ENCODE results near the gene IFT20.

IFT20 gene

GRCh38 chr17:28371245-28372202 is 36.3 kb upstream of the IFT20 start, which contains the start of gene SARM1:
Gene SARM1 (plus strand): TSS chr17:28371694. CDS start chr17:28372033, 339 bp downstream.
- peak; percentile 92 for ATAC-seq
- TF ChIP-seq CREB5 (CRISPR knock-in tag; IDR thresholded peaks at IDR 0.05; ENCODE audit: low read depth), result no peak

DNA sequence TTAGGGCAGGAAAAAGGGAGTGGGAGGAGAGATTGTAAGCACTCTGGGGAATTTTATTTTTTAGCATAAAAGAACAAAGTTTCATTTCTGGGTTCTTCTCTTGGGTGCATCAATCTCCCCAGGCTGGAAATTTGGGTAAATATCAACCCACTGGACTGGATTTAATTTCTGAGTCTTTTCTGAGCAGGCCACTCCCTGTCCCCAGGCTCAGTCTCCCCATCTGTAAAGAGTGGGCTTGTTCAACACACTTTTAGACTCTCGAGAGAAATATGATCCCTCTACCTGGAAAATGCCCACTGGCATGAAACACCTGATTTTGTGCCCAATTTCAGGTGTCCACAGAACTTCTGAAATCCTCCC is 35.5 kb upstream of the IFT20 start:
- ATAC-seq, result no peak
- TF ChIP-seq ESRRG (CRISPR knock-in tag; IDR thresholded peaks at IDR 0.05), result no peak
- TF ChIP-seq CSDC2 (CRISPR knock-in tag; IDR thresholded peaks at IDR 0.05), result no peak
- TF ChIP-seq, protein P1, sequence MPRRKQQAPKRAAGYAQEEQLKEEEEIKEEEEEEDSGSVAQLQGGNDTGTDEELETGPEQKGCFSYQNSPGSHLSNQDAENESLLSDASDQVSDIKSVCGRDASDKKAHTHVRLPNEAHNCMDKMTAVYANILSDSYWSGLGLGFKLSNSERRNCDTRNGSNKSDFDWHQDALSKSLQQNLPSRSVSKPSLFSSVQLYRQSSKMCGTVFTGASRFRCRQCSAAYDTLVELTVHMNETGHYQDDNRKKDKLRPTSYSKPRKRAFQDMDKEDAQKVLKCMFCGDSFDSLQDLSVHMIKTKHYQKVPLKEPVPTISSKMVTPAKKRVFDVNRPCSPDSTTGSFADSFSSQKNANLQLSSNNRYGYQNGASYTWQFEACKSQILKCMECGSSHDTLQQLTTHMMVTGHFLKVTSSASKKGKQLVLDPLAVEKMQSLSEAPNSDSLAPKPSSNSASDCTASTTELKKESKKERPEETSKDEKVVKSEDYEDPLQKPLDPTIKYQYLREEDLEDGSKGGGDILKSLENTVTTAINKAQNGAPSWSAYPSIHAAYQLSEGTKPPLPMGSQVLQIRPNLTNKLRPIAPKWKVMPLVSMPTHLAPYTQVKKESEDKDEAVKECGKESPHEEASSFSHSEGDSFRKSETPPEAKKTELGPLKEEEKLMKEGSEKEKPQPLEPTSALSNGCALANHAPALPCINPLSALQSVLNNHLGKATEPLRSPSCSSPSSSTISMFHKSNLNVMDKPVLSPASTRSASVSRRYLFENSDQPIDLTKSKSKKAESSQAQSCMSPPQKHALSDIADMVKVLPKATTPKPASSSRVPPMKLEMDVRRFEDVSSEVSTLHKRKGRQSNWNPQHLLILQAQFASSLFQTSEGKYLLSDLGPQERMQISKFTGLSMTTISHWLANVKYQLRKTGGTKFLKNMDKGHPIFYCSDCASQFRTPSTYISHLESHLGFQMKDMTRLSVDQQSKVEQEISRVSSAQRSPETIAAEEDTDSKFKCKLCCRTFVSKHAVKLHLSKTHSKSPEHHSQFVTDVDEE (CRISPR knock-in tag; IDR thresholded peaks at IDR 0.05), result no peak
- TF ChIP-seq ZFP30 (CRISPR knock-in tag; IDR thresholded peaks at IDR 0.05), result no peak
- no peak for TF ChIP-seq TCF4 (CRISPR knock-in tag; IDR thresholded peaks at IDR 0.05; ENCODE audit: borderline replicate concordance)
- TF ChIP-seq BACH2 (CRISPR knock-in tag; IDR thresholded peaks at IDR 0.05; ENCODE audit: borderline replicate concordance), result no peak
- TF ChIP-seq ZNF8 (CRISPR knock-in tag; IDR thresholded peaks at IDR 0.05), result no peak
- no peak for TF ChIP-seq ZNF70 (CRISPR knock-in tag; IDR thresholded peaks at IDR 0.05)
- no peak for TF ChIP-seq ZC3H10 (CRISPR knock-in tag; IDR thresholded peaks at IDR 0.05)
- TF ChIP-seq, protein P2, sequence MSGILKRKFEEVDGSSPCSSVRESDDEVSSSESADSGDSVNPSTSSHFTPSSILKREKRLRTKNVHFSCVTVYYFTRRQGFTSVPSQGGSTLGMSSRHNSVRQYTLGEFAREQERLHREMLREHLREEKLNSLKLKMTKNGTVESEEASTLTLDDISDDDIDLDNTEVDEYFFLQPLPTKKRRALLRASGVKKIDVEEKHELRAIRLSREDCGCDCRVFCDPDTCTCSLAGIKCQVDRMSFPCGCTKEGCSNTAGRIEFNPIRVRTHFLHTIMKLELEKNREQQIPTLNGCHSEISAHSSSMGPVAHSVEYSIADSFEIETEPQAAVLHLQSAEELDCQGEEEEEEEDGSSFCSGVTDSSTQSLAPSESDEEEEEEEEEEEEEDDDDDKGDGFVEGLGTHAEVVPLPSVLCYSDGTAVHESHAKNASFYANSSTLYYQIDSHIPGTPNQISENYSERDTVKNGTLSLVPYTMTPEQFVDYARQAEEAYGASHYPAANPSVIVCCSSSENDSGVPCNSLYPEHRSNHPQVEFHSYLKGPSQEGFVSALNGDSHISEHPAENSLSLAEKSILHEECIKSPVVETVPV (CRISPR knock-in tag; IDR thresholded peaks at IDR 0.05), result no peak
- no peak for TF ChIP-seq GLIS3 (CRISPR knock-in tag; IDR thresholded peaks at IDR 0.05)
- TF ChIP-seq ARNTL (CRISPR knock-in tag; IDR thresholded peaks at IDR 0.05; ENCODE audit: borderline replicate concordance, low read depth), result no peak
- TF ChIP-seq CREB5 (CRISPR knock-in tag; IDR thresholded peaks at IDR 0.05; ENCODE audit: low read depth), result no peak
- no peak for TF ChIP-seq ISL1 (CRISPR knock-in tag; IDR thresholded peaks at IDR 0.05)
- no peak for TF ChIP-seq OSR1 (CRISPR knock-in tag; IDR thresholded peaks at IDR 0.05)
- TF ChIP-seq POU6F1 (CRISPR knock-in tag; IDR thresholded peaks at IDR 0.05; ENCODE audit: borderline replicate concordance, low read depth), result no peak
- no peak for TF ChIP-seq ZNF565 (CRISPR knock-in tag; conservative IDR thresholded peaks at IDR 0.05; ENCODE audit: low read depth)
- TF ChIP-seq PPARA (CRISPR knock-in tag; IDR thresholded peaks at IDR 0.05; ENCODE audit: borderline replicate concordance), result no peak
- no peak for TF ChIP-seq TOX (CRISPR knock-in tag; IDR thresholded peaks at IDR 0.05; ENCODE audit: borderline replicate concordance)
- TF ChIP-seq SNAI2 (CRISPR knock-in tag; IDR thresholded peaks at IDR 0.05), result no peak

DNA sequence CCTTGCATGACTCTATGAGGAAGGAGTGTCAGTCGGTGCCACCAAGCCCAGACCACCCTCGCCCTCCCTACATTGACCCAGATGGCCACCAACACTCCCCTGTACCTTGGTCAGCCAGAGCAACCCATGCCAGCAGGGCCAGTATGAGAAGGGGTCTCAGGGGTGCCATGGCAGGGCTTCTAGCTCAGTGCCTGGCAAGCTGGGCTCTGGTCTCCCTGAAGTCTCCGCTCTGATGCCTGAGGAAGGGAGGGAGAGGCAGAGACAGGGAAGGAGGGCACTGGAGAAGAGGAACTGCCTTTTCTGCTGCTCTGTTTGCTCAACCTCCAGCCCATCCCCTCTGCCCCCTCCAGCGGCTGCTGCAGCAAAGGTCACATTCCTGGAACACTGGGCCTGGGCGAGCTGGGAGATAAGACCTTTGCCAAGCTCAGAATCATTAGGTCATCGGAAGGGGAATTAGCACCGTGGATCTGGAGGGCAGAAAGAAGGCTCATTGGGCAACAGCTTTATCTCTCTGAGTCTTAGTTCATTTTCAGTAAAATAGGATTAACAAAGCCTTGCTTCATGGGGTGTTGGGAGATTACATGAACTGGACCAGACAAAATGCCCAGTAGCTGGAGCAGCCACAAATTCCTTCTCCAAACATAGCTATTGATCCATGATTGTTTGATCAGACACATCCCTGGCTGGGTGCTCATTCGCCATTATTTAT is 34.9 kb upstream of the IFT20 start, which contains the start of gene VTN:
Gene VTN (minus strand): TSS at position 273 of the 709 bp plus-strand sequence. CDS start 104 bp downstream, at position 169.
- ATAC-seq, result peak; percentile 2; the same call in 2 of the 3 replicates

More for the DNA sequence above, 34.9 kb upstream of the IFT20 start, which contains the start of gene VTN:
- TF ChIP-seq ISL1 (CRISPR knock-in tag; IDR thresholded peaks at IDR 0.05), result peak; percentile 19
- TF ChIP-seq, protein P1 (CRISPR knock-in tag; IDR thresholded peaks at IDR 0.05), result no peak
- peak; percentile 10; the same call in 1 of the 2 replicates for TF ChIP-seq CREB5 (CRISPR knock-in tag; IDR thresholded peaks at IDR 0.05; ENCODE audit: low read depth)

All from SK-N-SH treated with all-trans-retinoic acid at 6 μM for 48 hours (cell line).